RCC 7860 (cell line): ENCODE measurements around the gene RAPGEF1.
"Not testable (repeated sequence)": the region's sequence is repeated elsewhere in the genome, so short reads cannot be mapped to it uniquely, and the experiment has no call there.

Experiments
- DNase-seq: peaks from one replicate; pipeline ENCODE4 v3.0.0-alpha.2; 2015; ENCODE audit warnings: low spot score
- FAIRE-seq: peaks from 2 replicates; lab custom pipeline; 2012; peaks lifted over from hg19 to GRCh38; lab: Jason Lieb, UNC

Gene RAPGEF1

DNA sequence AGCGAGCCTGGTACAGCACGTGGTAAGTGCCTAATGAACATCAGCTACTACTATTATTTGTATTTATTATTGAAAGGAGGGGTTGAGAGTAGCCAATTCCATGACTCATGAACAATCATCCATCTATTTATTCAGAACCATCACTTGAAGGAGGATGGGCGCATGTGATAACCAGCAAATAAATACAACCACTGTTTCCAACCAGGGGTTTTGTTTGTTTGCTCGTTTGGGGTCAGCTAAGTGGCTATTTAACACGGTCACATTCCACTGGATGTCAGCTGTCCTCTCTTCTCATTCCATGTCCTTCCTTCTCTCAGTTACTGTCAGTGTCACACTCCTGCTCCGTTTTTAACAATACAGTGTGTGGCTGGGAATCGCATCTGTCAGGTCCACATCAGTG, 8.6 kb downstream of the RAPGEF1 start:
- no peak for FAIRE-seq

DNA sequence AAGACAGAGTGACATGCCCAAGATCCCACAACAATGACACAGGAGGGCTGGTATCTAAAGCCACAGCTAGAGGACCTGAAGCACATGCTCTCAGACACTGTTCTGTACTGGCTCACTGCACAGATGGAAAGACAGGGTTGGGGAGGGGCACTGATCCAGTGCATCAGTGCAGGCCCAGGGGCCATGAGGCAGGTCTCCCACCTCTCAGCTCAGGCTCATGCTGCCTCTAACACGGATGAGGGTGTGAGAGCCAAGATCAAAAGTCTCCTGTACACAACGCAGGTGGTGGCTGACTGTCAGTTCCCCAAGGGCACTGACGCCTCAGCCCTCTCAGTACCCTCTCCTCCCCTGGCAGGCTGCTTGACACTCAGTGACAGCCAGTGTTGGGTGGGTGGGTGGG, 10.9 kb downstream of the RAPGEF1 start:
- no peak for FAIRE-seq
- peak; percentile 57 for DNase-seq

More for the DNA sequence above, 8.6 kb downstream of the RAPGEF1 start:
- DNase-seq: no peak

DNA sequence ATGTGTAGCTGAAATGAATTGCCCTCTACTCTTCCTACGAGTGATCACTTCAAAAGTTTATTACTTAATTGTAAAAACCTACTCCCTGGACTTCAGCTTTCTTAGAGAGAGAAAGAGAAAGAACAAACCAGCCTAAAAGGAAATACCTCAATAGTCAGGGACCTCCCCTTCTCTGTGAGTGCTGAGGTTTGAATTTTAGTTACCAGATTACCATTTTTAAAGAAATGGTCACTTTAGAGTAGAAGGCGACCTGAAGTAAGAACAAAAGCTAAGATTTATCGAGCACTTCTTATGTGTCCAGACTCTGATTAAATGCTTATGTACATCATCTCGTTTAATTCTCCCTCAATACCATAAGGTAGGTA, 11.3 kb downstream of the RAPGEF1 start:
- no peak for FAIRE-seq
- DNase-seq: no peak

DNA sequence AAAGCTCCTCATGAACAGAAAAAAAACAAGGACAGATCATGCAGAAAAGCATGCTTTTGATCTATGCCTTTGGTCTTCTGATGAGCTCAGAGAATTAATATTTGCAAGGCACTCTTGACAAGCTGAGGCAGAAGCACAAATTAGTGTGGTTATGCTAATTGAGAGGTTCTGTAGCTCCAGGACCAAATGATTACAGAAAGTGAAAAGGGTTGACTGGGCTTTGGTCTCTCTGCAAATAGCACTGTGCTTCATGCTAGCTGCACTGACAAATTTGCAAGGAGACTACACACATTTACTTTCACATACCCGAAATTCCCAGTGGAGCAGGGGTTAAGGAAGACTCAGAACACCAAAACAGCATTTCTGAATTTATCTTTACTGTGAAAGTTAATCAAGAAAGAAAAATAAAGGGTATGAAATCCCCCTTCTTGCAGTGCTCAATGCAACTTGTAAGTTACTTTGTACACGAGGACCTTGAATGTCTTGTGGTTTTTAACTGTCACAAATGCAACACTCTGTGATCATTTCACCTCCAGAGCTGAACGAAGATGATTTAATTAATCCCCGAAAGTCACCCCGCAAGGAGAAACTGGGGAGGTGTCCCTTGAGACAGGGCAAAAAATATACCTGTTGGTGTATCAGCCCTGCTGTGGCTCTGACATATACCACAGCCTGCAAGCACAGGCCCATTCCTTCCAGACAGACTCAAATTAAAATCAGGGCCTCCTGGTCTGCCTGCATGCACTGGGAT, 11.9 kb downstream of the RAPGEF1 start:
- no peak for FAIRE-seq
- no peak for DNase-seq

DNA sequence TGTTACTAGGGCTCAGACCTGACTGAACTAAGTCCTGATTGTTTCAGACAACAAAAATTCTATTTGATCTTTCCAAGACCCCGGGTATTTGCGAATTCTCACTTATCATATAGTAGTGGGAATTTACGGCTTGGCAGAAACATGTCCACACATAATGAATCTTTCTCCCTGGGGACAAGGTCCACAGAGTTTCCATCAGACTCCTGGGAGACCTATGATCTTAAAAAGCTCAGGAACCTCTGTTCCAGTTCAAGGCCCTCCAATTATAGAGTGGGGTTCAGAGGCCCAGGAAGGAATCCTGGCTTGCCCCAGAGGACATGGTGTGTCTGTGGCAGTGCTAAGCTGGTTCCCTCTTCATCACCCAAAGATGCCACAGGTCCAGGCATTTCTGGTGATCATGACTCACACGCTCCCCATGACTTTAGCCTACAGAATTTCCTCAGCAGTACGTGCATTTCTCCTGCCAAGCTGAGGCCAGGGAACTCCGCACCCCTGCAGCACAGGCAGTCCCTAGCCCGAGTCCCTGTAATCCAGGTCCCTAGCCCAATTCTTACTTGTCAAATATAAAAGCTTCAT, 12.6 kb downstream of the RAPGEF1 start:
- FAIRE-seq (peak; percentile 72), DNase-seq (peak; percentile 66)

DNA sequence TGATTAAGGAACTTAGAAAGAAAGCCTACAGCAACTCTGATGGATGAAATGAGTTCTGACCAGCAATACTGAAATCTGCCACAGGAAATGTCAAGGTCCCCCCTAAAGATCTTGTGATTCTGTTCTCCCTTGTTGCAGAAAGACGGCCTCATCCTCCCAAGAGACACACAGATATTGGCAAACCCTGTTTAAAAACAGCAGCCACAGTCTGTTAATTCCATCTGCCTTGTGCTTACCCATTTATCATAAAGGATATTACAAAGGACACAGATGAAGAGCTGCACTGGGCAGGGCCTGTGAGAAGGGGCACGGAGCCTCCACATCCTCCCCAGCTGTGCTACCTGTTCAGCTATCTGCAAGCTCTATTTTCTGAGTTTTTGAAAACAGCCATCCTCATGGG, 15.2 kb downstream of the RAPGEF1 start:
- DNase-seq (no peak), FAIRE-seq (no peak)

DNA sequence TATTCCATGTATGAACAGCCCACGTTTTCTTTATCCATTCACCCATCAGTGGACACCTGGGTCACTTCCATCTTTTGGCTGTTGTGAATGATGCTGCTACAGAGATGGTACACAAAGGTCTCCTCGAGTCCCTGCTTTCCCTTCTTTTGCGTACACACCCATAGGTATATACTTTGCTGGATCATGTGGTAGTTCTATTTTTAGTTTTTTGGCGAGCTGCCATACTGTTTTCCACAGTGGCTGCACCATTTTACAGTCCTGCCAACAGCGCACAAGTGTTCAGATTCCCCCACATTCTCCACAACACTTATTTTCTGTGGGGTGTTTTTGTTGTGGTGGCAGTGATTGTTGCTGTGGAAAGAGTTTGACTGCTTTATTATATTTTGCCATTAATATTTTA, 16.2 kb downstream of the RAPGEF1 start:
- FAIRE-seq (no peak), DNase-seq (no peak)

DNA sequence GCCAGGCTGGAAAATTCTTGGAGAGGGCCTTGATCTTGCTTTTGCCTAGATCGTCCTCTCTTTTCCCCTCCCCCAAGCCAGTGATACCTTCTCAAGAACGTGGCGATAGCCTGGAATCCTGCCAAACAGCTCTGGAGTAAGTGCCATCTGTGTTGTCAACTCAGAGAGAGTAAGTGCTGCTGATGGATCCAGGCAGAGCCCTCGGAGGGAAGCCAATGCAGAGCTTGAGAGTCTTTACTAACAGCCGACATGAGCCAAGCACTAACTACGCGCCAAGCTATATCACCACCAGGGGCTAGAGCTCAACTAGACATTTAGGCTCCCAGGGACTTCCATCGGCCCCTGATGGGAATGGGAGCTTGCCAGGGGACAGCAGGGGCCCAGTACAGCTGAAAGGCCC, 17.6 kb downstream of the RAPGEF1 start:
- FAIRE-seq: no peak
- DNase-seq: no peak

DNA sequence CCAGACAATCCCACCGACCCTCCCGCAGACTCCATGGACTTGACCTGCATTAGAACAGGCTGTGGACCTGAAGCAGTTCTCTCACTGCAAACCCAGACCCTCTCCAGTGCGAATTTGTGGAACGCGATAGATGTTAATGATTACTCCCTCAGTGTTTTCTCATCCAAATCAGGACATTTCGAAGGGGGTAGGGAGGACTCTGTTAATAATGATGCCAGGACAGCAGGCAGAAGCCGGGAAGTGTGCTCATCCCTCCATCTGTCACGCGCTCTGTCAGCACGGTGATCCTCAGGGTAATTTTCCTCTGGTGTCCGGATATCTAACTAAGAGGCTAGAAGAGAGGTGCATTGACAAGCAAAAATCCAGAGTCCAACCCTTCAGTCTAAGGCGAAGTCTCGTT, 18.8 kb downstream of the RAPGEF1 start:
- no peak for DNase-seq

DNA sequence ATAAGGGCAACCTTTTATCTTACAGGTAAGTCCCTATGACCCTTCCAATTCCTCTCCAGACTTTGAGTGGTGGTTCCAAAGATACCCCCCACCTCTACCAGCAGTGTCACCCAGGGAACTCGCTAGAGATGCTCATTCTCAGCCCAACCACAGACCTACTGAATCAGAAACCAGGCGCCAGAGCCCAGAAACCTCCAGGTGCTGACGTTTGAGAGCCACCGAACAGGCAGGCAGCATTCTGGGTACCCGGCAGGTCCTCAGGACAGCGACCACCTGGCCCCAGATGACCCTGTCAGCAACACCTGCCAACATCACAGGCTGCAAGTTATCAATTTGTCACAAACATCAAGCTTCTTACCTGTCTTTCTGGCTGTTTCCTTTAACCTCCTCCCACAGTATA, 19.5 kb downstream of the RAPGEF1 start:
- FAIRE-seq: no peak
- no peak for DNase-seq

More for the DNA sequence above, 18.8 kb downstream of the RAPGEF1 start:
- FAIRE-seq: no peak

DNA sequence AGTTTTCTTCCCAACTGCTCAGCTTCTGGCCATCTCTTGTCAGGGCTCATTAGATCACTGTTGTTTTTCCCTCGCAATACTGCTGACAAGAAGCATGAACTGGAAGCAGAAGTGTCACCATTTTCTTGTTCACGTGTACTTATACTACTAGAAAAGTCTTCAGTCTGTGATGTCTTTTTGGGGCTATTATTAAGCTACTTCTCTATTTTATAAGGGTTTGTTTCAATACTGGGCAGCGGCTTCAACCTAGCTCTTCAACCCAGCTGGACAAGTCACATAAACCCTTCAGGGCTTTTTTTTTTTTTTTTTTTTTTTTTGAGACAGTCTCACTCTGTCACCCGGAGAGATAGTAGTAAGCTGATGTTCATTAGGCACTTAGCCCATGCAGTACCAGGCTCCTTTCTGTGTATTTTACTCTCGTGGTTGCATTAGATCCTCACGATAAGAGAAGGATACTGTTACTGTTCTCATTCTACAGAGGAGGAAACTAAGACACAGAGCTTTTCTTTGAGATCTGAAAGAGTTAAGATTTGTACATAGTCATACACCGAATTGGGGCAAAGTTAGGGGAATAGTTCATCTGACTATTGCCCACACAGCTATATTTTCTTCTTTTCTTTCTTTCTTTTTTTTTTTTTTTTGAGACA, 20.5 kb downstream of the RAPGEF1 start:
- DNase-seq: no peak
- FAIRE-seq: no peak

DNA sequence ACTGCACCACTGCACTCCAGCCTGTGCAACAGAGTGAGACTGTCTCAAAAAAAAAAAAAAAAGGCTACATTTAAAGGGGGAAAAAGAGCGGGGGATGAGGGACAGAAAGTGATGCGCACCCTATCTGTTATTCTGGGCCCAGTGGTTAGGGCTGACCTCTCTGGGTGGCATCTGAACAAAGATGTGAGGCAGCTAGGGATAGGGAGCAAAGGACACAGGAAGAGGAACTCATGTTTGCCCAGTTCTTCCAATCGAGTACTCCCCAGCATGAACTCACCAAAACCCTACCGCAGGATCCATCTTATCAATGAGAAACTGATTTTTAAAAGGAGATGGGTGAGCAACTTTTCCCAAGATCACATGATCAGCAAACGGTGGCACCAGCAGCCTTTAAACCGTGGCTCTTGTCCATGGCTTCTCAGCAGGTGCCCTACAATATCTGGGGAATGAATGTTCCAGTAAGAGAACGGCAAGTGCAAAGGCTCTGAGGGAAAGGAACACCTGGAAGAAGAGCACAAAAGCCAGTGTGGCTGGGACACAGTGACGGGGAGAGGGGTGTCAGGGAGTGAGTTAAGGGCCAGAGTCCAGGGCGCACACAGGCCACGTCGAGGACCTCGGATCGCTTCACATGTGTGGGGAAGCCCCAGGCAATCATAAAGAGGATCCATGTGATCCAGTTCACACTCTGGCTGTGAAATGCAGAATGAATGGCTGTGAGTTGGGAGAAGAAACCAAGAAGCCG, 22.0 kb downstream of the RAPGEF1 start:
- DNase-seq (no peak), FAIRE-seq (no peak)

DNA sequence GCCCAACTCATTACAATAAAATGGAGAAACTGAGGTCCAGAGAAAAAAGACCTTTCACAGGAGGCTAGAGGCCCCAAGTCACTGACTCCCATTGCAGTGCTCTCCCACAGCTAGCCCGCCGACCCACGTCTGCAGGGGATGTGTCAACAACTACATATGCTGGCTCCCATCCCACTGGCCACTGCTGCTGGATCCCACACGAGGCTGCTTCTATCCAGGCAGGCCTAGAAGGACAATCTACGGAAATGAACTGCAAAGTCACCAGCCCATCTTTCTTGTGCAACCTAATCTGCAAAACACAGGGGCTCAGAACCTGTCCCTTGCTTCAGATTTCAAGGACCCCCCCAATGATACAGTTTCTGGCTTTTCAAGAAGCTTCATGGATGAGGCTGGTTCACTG, 24.0 kb downstream of the RAPGEF1 start:
- no peak for FAIRE-seq
- no peak for DNase-seq

DNA sequence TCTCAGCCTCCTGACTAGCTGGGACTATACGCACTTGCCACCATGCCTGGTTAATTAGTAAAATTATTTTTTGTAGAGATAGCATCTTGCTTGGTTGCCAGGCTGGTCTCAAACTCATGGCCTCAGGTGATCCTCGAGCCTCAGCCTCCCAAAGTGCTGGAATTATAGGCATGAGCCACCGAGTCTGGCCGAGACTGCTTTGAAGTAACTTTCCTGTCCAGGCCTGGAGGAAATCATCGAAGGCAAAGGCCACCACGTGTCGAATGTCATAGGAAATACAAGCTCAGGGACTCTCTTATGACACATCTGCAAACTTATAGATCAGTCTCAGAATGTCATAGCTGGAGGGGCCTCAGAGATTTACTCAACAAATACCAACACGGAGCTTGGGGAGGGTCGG, 25.1 kb downstream of the RAPGEF1 start:
- DNase-seq (no peak), FAIRE-seq (no peak)

DNA sequence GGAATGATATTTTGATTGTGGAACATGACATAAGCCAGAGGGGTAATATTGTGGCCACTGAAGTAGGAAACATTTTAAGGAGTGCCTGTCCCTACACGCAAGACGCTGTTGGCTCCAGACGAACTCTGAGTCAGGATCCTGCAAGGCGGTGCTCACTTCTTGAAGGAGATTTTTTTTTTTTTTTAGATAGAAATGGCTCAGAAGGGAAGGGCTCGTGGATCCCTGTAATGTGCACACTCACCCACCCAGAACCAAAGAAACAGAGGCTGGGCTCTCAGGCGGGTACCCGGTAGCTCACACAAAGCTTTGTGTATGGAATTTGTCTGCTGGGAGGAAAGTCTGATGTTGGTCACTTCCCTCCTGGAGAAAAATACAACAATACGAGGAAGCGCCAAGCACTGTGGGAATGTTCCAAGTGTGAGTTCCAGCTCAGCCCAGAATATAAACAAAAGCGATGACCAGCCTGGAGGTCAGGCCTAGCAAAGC, 25.7 kb downstream of the RAPGEF1 start:
- FAIRE-seq (peak; percentile 74), DNase-seq (peak; percentile 72)

DNA sequence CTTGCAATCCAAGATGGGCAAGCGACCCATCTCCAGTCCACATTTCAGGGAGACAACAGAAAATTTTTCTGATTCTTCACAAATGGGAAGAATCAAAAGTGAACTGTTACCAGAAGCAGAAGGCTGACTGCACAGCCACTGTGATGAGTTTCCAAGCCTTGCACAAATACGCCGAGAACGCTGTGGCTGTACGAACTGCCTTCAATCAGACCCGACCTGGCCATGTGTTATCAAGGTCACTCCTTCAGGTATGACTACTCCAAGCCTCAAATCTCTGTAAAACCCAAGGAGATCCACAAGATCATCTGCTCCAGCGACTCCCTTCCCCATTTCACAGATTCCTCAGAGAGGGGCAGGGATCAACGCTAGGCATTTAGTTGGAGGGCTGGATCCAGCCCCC, 26.9 kb downstream of the RAPGEF1 start:
- FAIRE-seq (no peak), DNase-seq (no peak)

DNA sequence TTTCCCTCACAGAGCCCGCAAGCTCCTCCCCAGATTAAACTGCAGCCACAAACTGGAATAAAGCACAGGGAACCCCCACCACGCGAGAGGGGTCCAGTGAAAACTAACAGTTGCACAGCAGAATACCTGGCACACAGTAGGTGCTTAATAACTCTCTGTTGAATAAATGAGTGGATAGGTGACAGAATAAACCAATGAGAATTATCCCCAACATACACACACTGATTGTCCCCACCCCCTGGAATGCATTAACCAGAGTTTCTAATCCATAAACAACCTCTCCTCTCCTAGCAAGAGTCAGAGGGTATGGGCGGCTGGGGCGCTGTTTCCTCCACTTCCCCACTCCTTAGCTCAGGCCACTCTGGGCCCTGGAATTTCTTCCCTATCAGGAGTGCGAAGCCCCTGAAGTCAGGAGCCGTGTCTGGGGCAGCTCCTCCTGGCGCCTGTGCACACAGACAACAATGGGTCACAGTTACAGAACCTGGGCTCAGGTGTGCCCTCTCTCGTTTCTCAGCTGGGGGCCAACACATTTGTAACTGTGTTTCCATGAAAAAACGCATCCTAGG, 27.6 kb downstream of the RAPGEF1 start:
- FAIRE-seq: no peak
- no peak for DNase-seq

DNA sequence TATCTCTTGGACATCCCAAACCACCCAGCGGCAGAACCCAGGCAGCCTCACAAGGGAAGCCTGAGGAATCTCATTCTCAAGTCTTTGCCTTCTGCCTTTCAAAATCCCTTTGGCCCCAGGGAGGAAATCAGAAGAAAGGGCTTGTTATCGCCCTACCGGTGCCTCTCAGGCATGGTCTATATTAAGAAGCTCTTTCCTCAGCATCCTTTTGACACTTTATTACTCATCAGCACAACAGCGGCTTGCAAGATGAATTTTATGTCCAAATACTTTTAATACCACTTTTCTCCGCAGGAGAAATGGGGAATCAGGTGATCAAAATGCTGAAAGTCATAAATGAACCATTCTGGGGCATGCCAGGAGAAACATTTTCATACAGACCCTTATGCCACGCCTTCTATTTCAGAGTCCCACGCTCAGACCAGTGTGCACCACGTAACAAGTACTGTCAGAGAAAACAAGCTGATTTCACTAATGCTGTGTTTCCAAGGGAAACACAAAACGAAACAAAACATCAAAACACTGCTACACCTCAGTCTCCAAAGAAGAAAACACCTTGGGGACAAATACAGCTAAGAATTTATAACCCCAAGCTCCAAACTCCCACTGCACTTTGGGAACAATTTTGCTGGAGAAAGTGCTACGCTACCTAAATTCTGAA, 30.0 kb downstream of the RAPGEF1 start:
- FAIRE-seq: no peak
- peak; percentile 6 for DNase-seq

DNA sequence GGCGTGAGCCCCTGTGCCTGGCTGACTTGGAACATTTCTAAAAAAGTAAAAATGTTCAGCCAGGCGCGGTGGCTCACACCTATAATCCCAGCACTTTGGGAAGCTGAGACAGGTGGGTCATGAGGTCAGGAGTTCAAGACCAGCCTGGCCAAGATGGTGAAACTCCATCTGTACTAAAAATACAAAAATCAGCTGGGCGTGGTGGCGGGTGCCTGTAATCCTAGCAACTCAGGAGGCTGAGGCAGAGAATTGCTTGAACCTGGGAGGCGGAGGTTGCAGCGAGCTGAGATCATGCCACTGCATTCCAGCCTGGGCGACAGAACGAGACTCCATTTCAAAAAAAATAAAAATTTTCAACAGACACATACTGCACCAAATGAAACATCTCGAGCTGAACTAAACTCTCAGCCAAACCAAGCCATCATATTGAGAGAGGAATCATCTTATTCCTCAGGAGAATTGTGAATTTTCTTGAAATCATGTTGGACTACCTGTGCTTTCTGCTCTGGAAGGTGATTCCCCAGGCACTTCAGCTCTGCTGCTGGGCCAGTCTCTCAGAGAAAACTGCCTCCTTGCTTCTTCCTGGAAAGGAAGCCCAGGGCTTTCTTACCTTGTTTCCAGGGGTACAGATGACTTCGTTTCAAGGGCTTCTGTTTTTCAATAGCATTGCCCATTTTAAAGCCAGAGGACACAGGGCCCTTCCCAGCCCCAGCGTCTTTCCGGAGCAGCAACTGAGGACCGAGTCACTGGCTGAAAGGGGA, 30.7 kb downstream of the RAPGEF1 start:
- not testable (repeated sequence) for FAIRE-seq, DNase-seq
